ENCODE results near the gene GPRIN1. TPM values are rescaled to one million over a fixed set of nuclear protein-coding genes. Genes with fewer than 3 reads are reported as not detected.

The GPRIN1 gene
- total RNA-seq, 2 donors from 2014 or later, result 0.27 to 2.0 TPM

DNA sequence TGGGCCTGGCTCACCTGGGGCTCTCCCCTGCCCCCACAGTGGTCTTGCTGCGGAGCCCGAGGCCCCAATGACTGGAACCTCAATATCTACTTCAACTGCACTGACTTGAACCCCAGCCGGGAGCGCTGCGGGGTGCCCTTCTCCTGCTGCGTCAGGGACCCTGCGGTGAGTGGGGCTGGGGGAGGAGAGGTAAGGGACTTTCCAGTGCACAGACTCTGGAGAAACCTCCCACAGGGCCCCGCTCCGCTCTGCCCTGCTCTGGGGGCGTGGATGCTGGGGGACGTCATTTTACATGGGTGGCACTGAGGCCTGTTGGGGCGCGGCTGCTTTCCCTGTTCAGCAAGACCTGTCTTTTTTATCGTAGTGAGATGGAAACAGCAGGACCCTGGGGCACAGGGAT, 44.9 kb upstream of the GPRIN1 start:
- Histone ChIP-seq H3K4me1 (ENCODE audit: control insufficient read depth in 1 of 2, low read depth in 2 of 2) (peaks cover 0 to 9% of the 10 kb centered on the region in 2 donors), H3K27me3 (replicated peaks; ENCODE audit: insufficient read depth) (no peaks in the 10 kb centered on the region), H3K9me3 (no peaks in the 10 kb centered on the region), H3K36me3 (peaks cover 16% of the 10 kb centered on the region), H3K4me3 (no peak overlapping the region), H3K27ac (no peak overlapping the region)
- DNase-seq (ENCODE audit: low spot score) (no peak), ATAC-seq (ENCODE audit: insufficient number of reproducible peaks, low FRiP score, low read depth) (no peak)
- TF ChIP-seq CTCF (IDR thresholded peaks at IDR 0.05), result no peak

DNA sequence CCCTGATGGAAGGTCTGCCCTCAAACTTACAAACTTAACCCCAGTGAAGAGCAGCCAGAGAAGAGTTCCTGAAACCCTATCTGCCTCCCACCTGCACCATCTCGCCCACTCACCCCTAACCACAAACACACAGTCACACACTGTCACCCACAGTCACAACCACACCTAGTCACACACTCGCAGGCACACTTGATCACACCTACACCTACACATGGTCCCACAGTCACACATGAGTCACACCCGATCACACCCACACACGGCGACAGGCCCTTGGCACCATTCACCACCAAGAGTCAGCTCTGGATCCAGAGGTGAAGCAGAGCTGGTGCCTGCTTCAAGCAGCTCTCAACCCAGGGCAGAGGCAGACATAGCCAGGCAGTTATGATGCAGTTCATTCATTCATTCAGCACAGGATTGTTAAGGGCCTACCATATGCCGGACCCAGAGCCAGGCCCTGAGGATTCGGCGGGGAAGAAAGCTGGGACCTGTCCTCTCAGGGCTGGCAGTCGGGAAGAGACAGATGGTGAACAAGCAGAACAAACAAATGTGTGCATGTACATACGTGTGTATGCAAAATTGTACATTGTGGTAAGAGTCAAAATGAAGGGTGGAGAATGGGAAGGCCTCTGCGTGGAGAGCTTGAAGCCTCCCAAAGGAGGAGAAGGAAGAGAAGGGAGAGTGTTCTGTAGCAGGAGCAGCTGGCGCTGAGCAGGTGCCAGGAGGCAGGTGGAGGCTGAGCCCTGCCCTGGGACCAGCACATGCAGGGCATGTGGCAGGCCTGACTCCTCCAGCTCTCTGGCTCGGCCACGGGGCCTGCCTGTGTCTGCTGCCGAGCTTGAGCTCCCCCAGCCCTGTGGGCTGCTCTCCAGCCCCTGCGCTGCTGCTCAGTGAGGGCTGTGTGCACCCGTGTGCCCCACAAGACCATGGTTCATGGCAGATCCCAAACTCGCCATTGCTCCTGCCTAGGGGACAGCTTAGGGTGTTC, 43.7 kb upstream of the GPRIN1 start:
- peaks cover 16% of the 10 kb centered on the region for H3K36me3 ChIP-seq
- ATAC-seq (ENCODE audit: insufficient number of reproducible peaks, low FRiP score, low read depth), result no peak
- no peak overlapping the region for H3K27ac ChIP-seq
- no peaks in the 10 kb centered on the region for H3K27me3 ChIP-seq (replicated peaks; ENCODE audit: insufficient read depth)
- no peak overlapping the region for H3K4me3 ChIP-seq
- no peak for TF ChIP-seq CTCF (IDR thresholded peaks at IDR 0.05)
- H3K9me3 ChIP-seq, result no peaks in the 10 kb centered on the region
- no peak for DNase-seq (ENCODE audit: low spot score)
- peaks cover under 1 to 12% of the 10 kb centered on the region in 2 donors for H3K4me1 ChIP-seq (ENCODE audit: control insufficient read depth in 1 of 2, low read depth in 2 of 2)

DNA sequence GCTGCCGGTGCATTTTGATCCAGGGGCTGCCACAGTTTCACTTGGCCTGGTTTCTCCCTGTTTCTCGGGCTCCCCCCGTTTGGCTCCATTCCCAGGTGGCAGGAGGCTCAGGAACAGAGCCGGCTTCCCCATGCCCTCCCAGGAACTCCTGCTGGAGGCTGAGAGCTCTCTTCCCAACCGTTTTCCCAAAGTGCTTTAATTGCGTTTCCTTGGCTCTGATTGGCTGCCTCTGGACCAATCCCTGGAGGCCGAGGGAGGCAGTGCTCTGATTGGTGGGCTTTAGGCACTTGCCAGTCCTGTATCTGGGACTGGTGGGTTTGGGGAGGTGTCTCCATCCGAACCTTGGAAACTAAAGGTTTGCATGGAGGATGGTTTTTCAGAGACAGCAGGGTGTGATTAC, 42.2 kb upstream of the GPRIN1 start:
- Histone ChIP-seq H3K27me3 (replicated peaks; ENCODE audit: insufficient read depth) (no peaks in the 10 kb centered on the region), H3K4me1 (ENCODE audit: control insufficient read depth in 1 of 2, low read depth in 2 of 2) (peaks cover 11 to 15% of the 10 kb centered on the region in 2 donors), H3K36me3 (peaks cover 15% of the 10 kb centered on the region), H3K4me3 (no peak overlapping the region), H3K27ac (no peak overlapping the region), H3K9me3 (no peaks in the 10 kb centered on the region)
- no peak for DNase-seq (ENCODE audit: low spot score)
- no peak for ATAC-seq (ENCODE audit: insufficient number of reproducible peaks, low FRiP score, low read depth)
- TF ChIP-seq CTCF (IDR thresholded peaks at IDR 0.05), result no peak

GRCh38 chr5:176651472-176651980, 41.6 kb upstream of the GPRIN1 start:
- Histone ChIP-seq H3K4me3 (no peak overlapping the region), H3K27me3 (replicated peaks; ENCODE audit: insufficient read depth) (no peaks in the 10 kb centered on the region), H3K36me3 (peaks cover 9% of the 10 kb centered on the region), H3K4me1 (ENCODE audit: control insufficient read depth in 1 of 2, low read depth in 2 of 2) (peaks cover 11 to 19% of the 10 kb centered on the region in 2 donors), H3K27ac (no peak overlapping the region), H3K9me3 (no peaks in the 10 kb centered on the region)
- TF ChIP-seq CTCF (IDR thresholded peaks at IDR 0.05), result no peak
- no peak for ATAC-seq (ENCODE audit: insufficient number of reproducible peaks, low FRiP score, low read depth)
- no peak for DNase-seq (ENCODE audit: low spot score)

- Histone ChIP-seq H3K4me1 (ENCODE audit: control insufficient read depth in 1 of 2, low read depth in 2 of 2) (peaks cover 11 to 21% of the 10 kb centered on the region in 2 donors), H3K4me3 (no peak overlapping the region), H3K36me3 (peaks cover 7% of the 10 kb centered on the region), H3K27ac (no peak overlapping the region), H3K27me3 (replicated peaks; ENCODE audit: insufficient read depth) (no peaks in the 10 kb centered on the region), H3K9me3 (no peaks in the 10 kb centered on the region)
- TF ChIP-seq CTCF (IDR thresholded peaks at IDR 0.05), result no peak
- DNase-seq (ENCODE audit: low spot score), result no peak
- ATAC-seq (ENCODE audit: insufficient number of reproducible peaks, low FRiP score, low read depth), result no peak
Observed at GRCh38 chr5:176650354-176650884, 40.5 kb upstream of the GPRIN1 start.
